Effector memory CD4-positive, alpha-beta T cell (primary cell): ENCODE results near the gene PCED1B.
"Not testable (repeated sequence)": the region's sequence is repeated elsewhere in the genome, so short reads cannot be mapped to it uniquely, and the experiment has no call there.

Source experiments
- DNase-seq, 3 donors: peaks; one replicate each; pipeline ENCODE4 v3.0.0-alpha.2; 2020
- H3K27ac ChIP-seq: 2 replicates; pipeline ENCODE4 v1.7.0; 2013; ENCODE audit warnings: mild to moderate bottlenecking, low read length, moderate library complexity; ENCODE audit not compliant: insufficient read depth, poor library complexity, severe bottlenecking
- H3K27me3 ChIP-seq: replicated peaks from 2 replicates; pipeline ENCODE4 v1.7.0; 2013; ENCODE audit warnings: mild to moderate bottlenecking, low read length; ENCODE audit not compliant: insufficient read depth, control insufficient read depth, poor library complexity, severe bottlenecking
- H3K36me3 ChIP-seq: 2 replicates; pipeline ENCODE4 v1.7.0; 2013; ENCODE audit warnings: mild to moderate bottlenecking, low read length, moderate library complexity; ENCODE audit not compliant: control insufficient read depth, insufficient read depth
- H3K4me1 ChIP-seq: 2 replicates; pipeline ENCODE4 v1.7.0; 2013; ENCODE audit warnings: low read length, mild to moderate bottlenecking; ENCODE audit not compliant: control insufficient read depth, insufficient read depth, poor library complexity, severe bottlenecking
- H3K4me3 ChIP-seq: 2 replicates; pipeline ENCODE4 v1.7.0; 2013; ENCODE audit warnings: low read length, low read depth, mild to moderate bottlenecking; ENCODE audit not compliant: insufficient read depth, poor library complexity, severe bottlenecking
- H3K9me3 ChIP-seq: 2 replicates; pipeline ENCODE4 v1.7.0; 2013; ENCODE audit warnings: mild to moderate bottlenecking, low read length, moderate library complexity; ENCODE audit not compliant: control insufficient read depth

Gene PCED1B

DNA sequence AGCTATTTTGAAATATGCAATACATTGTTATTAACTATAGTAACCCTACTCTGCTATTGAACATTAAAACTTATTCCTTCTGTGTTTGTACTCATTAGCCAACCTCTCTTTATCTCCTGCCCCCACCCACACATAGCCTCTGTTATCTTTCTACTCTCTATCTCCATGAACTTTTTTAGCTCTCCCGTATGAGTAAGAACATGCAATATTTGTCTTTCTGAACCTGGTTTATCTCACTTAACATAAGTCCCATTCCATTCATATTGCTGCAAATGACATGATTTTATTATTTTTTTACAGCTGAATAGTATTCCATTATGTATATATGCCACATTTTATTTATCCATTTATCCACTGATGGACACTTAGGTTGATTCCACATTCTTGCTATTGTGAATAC lies 79.4 kb downstream of the PCED1B start:
- H3K9me3 ChIP-seq, result no peaks in the 10 kb centered on the region
- H3K4me1 ChIP-seq, result peaks cover 9% of the 10 kb centered on the region
- no peak overlapping the region for H3K27ac ChIP-seq
- DNase-seq, result no peak
- H3K27me3 ChIP-seq, result no peaks in the 10 kb centered on the region
- no peak overlapping the region for H3K4me3 ChIP-seq
- no peaks in the 10 kb centered on the region for H3K36me3 ChIP-seq

DNA sequence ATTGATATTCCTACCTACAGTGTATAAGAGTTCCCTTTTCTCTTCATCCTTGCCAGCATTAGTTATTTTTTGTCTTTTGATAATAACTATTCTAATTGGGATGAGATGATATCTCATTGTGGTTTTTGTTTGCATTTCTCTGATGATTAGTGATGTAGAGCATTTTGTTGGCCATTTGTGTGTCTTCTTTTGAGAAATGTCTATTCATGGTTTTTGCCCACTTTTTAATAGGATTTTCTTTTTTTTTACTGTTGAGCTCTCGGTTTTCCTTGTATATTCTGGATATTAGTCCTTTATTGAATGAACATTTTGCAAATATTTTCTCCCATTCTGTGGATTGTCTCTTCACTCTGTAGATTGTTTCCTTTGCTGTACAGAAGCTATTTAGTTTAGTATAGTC lies 79.9 kb downstream of the PCED1B start:
- no peaks in the 10 kb centered on the region for H3K9me3 ChIP-seq
- no peak overlapping the region for H3K27ac ChIP-seq
- H3K27me3 ChIP-seq, result no peaks in the 10 kb centered on the region
- no peak overlapping the region for H3K4me3 ChIP-seq
- DNase-seq, result no peak
- H3K4me1 ChIP-seq, result peaks cover 9% of the 10 kb centered on the region
- H3K36me3 ChIP-seq, result no peaks in the 10 kb centered on the region

GRCh38 chr12:47160316-47161244 lies 81.2 kb downstream of the PCED1B start:
- Histone ChIP-seq H3K4me3 (no peak overlapping the region), H3K27me3 (no peaks in the 10 kb centered on the region), H3K36me3 (peaks cover 4% of the 10 kb centered on the region), H3K27ac (no peak overlapping the region), H3K9me3 (no peaks in the 10 kb centered on the region), H3K4me1 (peaks cover 5% of the 10 kb centered on the region)
- no peak for DNase-seq

DNA sequence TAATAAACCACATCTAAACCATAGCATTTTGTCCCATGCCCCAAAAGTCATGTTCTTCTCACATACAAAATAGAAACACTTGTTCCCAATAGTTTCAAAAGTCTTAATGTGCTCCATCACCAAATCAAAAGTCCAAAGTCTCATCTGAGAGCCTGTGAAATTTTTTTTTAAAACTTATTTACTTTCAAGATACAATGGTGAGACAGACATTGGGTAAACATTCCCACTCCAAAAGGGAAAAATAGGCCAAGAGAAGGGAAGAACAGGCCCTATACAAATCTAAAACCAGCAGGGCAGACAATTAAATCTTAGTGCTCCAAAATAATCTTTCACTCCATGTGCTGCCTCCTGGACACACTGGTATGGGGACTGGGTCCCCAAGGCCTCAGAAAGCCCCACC lies 84.7 kb downstream of the PCED1B start:
- Histone ChIP-seq H3K4me1 (no peaks in the 10 kb centered on the region), H3K9me3 (no peaks in the 10 kb centered on the region), H3K4me3 (no peak overlapping the region), H3K27ac (no peak overlapping the region), H3K36me3 (peaks cover 4% of the 10 kb centered on the region), H3K27me3 (no peaks in the 10 kb centered on the region)
- no peak for DNase-seq

DNA sequence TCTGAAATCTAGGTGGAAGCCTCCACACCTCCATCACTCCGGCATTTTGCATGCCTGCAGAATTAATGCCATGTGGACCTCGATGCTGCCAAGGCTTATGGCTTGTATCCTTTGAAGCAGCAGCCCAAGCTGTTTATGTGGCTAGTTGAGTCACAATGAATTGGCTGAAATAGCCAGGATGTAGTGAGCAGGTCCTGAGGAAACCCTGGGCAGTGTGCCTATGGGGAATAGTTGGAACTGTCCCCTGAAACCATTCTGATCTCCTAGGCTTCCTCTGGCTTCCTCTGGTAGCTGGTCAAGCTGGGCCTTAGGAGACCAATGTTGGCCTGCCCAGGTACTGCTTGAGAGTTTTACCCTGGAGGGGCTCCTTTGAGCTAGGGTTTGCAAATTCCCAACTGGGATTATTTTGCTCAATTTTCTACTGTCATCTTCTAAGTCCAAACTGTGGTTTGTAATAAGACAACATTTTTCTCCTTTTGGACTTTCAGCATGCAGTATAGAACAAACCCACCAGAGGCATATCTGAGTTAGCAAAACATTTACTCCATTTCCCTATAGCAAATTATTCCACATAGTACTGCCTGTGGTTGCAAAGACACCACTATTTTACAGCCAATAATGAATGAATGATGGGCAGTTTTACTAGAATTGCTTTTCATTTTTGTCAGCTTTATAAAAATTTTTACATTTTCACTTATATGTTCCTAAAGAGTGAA lies 85.5 kb downstream of the PCED1B start:
- Histone ChIP-seq H3K4me1 (no peaks in the 10 kb centered on the region), H3K27ac (no peak overlapping the region), H3K9me3 (no peaks in the 10 kb centered on the region), H3K36me3 (peaks cover 4% of the 10 kb centered on the region), H3K27me3 (no peaks in the 10 kb centered on the region), H3K4me3 (no peak overlapping the region)
- DNase-seq, result no peak

DNA sequence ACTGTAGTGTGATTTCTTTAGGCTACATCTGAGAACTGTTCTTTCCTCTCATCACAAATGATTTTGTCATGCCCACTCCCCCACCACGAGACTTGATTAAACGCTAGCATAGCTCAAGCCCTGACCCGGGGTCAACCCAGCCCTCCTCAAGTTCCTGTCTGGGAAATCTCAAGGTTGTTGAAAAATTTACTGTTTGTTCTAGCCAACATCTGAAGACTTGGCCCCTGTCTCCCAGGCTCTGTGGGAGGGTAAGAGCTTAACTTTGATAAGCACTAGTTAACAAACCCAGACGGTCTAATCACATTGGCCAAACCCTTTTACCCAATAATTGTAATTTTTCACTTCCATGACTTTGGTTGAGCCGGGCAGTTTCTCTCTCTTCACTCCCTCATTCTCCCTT lies 86.5 kb downstream of the PCED1B start:
- no peaks in the 10 kb centered on the region for H3K27me3 ChIP-seq
- H3K9me3 ChIP-seq, result no peaks in the 10 kb centered on the region
- peaks cover 4% of the 10 kb centered on the region for H3K36me3 ChIP-seq
- DNase-seq, result no peak
- H3K4me3 ChIP-seq, result no peak overlapping the region
- no peaks in the 10 kb centered on the region for H3K4me1 ChIP-seq
- no peak overlapping the region for H3K27ac ChIP-seq

GRCh38 chr12:47166365-47166764 lies 86.9 kb downstream of the PCED1B start:
- H3K27ac ChIP-seq, result no peak overlapping the region
- no peak overlapping the region for H3K4me3 ChIP-seq
- H3K9me3 ChIP-seq, result no peaks in the 10 kb centered on the region
- H3K4me1 ChIP-seq, result no peaks in the 10 kb centered on the region
- DNase-seq, result no peak
- H3K36me3 ChIP-seq, result peaks cover 4% of the 10 kb centered on the region
- H3K27me3 ChIP-seq, result no peaks in the 10 kb centered on the region

DNA sequence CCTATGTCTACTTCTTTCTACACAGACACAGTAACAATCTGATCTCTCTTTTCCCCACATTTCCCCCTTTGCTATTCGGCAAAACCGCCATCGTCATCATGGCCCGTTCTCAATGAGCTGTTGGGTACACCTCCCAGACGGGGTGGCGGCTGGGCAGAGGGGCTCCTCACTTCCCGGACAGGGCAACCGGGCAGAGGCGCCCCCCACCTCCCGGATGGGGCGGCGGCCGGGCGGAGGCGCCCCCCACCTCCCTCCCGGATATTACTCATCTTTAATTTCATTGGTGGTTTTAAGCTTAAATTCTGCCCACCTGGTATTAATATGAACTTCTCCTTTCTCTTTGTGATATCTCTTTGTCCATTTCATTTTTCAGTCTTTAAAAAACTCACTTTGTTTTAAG lies 90.9 kb downstream of the PCED1B start:
- DNase-seq, H3K4me1 ChIP-seq, H3K27me3 ChIP-seq, H3K4me3 ChIP-seq, H3K27ac ChIP-seq, H3K9me3 ChIP-seq, H3K36me3 ChIP-seq: not testable (repeated sequence)

DNA sequence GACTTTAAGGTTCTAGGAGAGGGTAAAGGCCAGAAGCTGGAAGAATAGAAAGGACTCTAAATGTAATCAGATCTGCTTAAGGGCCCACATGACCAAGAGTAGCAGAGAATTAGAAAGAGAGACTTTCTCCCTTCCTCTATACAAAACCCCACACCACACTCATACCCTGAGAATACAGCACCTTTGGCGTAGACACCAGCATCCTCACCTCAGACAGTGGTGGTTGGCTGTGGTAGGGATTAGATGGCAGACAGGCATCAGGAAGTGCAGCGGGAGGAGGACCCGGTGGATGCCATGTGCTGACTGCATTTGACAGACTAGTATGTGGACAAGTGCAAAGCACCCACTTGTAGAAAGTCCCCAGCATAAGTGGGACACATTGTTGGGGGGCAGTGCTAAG lies 98.6 kb downstream of the PCED1B start:
- H3K36me3 ChIP-seq, result peaks cover 5% of the 10 kb centered on the region
- no peaks in the 10 kb centered on the region for H3K27me3 ChIP-seq
- no peaks in the 10 kb centered on the region for H3K4me1 ChIP-seq
- H3K27ac ChIP-seq, result no peak overlapping the region
- no peaks in the 10 kb centered on the region for H3K9me3 ChIP-seq
- no peak for DNase-seq
- no peak overlapping the region for H3K4me3 ChIP-seq
